ENCODE results near the gene SLC45A3.
A peak's percentile ranks its signal among the peaks of the same experiment; 100 is the strongest.

The SLC45A3 gene

GRCh38 chr1:205632669-205633169 is 47.6 kb downstream of the SLC45A3 start:
- DNase-seq: no peak

DNA sequence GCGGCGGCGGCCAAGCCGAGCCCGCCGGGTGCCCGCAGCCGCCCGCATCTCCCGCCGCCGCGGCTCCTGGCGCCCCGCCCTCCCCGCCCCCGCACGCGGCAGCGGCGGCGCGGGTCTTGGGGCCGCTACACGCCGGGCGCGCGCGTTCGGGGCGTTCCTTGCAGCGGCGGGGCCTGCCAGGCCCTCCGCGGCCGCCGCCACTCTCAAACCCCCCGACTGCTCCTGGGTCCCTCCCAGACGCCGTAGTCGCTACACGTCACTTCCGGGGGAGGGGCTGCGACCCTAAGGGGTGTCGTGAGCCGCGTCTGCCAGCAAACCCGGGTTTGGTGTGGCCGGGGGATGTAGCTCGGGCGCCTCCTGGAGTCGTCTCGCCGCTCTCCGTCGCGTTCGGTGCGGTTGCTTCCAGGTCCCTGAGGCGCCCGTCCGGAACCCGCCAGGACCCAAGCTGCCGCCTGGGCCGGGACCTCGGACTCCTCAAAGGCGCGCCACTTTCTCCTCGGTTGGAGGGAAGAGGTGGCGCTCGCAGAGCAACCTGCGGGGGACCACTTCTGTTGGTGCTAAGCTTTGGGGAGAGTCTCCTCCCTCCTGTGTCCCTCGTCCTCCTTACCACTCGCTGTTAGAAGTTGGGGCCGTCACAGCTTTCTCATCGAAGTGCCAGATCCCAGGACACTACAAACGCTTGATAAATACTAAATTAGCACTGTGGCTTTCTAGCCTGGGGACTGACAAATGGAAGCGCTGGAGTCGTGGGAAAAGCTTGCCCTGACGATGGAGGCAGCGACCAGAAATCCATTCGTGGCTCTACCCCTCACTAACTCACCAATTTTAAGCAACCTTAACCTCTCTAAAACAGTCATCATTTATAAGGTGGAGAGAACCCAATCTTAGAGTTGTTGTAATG is 48.3 kb downstream of the SLC45A3 start, which contains the start of gene ELK4:
TSS of gene ELK4 (minus strand) at position 244 of the 901 bp plus-strand sequence. CDS start 8,129 bp downstream, outside the sequence.
- peak; percentile 99 for DNase-seq

- peak; percentile 84 for DNase-seq
Measured at GRCh38 chr1:205631010-205631767, 49.1 kb downstream of the SLC45A3 start.

GRCh38 chr1:205630651-205631009 is 49.7 kb downstream of the SLC45A3 start:
- no peak for DNase-seq

- DNase-seq: no peak
Measured at GRCh38 chr1:205630241-205630640, 50.1 kb downstream of the SLC45A3 start.

- DNase-seq: no peak
Measured at GRCh38 chr1:205629751-205630150, 50.6 kb downstream of the SLC45A3 start.

DNA sequence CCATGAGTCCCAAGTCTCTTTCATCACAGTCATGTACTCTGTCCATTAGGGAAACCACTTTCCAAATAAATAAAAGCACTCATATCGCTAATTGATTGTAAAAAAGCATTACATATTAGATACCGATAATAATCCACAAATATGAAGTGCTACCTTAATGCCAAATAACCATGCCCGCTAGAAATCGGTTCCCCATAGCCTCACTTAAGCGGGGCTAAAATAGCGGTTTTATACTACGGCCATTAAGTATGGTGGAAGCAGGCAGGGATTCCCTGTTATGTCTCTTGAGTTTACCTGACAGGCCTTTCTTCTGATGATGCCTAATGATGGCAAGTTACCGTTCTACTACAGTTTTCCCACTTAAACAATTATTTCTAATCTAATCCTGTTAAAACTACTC is 52.4 kb downstream of the SLC45A3 start:
- DNase-seq: no peak

- DNase-seq: no peak
Measured at GRCh38 chr1:205626216-205626615, 54.1 kb downstream of the SLC45A3 start.

DNA sequence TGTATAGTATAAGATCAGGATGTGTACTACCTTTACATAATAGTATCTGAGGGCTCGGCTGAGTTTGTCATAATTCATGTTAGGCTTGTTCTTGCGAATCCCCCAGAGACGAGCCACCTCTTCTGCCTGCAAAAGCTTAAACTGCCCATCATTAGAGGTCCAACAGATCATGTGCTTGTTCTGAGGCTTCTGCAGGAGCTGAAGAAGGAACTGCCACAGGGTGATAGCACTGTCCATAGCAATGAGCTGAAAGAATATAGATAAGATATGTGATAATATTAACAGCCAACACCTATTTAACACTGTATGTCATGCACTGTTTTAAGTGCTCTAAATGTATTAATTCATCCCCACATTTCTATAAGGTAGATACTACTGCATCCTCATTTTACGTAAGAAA is 56.7 kb downstream of the SLC45A3 start:
- no peak for DNase-seq

GRCh38 chr1:205620269-205620668 is 60.0 kb downstream of the SLC45A3 start:
- no peak for DNase-seq

GRCh38 chr1:205619376-205619775 is 60.9 kb downstream of the SLC45A3 start:
- DNase-seq: no peak

DNA sequence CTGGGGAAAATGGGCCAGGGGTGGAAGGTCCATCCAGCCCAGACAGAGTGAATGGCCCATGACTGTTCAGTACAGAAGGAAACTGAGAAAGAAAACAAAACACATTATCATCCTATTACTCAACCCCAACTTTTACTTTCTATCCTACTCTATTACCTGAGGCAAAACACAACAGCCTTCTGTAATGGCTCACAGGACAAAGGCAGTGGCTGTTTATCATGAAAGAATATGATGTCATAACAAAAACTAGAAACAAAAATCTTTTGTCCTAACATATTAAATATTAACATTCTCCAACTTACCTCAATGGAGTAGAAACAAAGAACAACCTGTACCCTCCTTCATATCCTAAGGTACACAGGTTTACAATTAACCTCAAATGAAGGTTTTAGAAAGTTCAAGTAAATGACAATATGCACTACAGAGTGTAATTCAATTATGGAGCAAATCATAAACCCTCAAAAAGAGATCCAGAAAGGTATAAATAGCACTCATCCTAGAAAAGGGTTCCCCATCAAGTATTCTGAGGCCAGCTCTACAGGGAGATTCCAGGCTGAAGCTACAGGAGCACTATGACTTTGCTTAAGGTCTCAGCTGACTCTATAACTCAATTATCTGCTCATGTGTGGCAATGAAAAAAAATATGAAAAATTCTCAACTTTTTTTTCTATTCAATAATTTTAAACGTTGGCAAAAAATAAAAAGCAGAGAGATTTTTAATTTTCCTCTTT is 63.6 kb downstream of the SLC45A3 start:
- no peak for DNase-seq

DNA sequence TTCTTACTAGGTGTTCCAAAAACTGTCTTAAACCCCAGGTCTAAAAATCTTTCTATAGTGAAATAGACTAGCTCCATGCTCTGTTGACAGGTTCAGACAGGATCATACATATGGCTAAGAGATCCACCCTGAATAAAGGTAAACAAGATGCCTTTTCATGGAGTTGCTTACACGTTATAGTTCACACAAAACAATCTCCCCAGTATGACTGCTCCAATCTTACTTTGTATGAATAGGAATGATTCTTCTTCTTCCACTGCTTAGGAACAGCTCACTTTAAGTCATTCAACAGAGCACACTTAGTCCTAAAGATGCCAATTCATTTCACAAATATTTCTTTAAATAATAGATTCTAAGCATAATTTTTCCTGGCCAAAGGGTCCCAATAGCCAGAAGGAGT is 64.5 kb downstream of the SLC45A3 start:
- no peak for DNase-seq

- no peak for DNase-seq
Measured at GRCh38 chr1:205613854-205614412, 66.4 kb downstream of the SLC45A3 start.

DNA sequence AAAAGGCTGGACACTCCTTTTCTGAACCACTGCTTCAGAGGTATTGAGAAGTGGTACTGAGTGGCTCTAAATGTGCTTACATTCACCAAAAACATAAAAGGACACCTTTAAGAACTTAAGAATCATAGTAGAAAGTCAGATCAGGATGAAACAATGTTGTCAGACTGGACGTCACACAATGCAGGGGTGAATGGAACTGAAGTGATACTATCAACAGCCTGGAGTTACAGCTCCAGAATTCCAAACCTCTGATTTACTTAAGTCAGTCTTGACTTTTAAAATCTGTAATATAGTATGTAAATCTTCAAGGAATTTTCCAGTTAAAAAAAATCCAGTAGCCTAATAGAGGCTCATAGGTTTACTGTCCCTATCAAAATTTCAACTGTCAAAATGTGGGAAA is 67.8 kb downstream of the SLC45A3 start:
- no peak for DNase-seq

DNA sequence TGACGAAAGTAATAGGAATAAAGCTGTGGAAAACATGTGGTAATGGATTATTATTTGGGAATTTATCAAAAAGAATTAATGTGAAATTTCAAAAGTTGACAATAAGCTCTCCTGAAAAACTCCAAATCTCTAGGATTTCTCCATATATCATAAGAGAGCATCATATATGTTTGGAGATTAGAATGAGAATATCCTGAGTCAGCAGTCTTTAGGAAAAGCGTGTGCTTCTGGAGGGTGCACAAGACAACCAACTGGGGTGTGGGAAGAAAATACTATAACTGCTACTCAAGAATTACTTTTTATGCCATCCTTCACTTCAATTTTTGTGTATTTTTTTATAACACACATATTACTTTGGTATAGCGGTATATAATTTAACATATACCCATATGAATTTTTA is 68.2 kb downstream of the SLC45A3 start:
- no peak for DNase-seq

- no peak for DNase-seq
Measured at GRCh38 chr1:205610901-205611466, 69.3 kb downstream of the SLC45A3 start.

DNA sequence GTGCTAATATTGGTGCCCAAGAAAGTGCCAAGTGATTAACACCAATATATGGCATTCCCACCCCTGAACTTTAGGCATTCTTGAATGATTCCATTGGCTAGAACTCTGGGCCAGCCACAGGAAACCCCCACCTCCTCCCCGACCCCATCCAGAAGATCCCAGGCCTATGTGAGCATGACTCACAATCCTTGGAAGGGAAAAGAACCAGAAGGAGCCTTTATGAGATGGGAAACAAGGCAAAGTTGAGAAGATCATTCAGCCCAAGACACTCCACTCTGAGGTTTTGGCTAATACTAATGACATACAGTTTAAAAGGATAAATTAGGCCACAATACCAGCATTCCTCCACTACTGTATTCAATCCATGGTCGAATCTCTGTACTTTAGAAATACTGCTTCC is 70.3 kb downstream of the SLC45A3 start:
- DNase-seq: no peak
